Endothelial cell (in vitro differentiated cells): Measurements from ENCODE around the gene COL5A2. TPM values are rescaled to one million over a fixed set of nuclear protein-coding genes. Genes with fewer than 3 reads are reported as not detected.

Source experiments
- DNase-seq: peaks from one replicate; pipeline ENCODE4 v3.0.0; 2021; ENCODE audit warnings: low spot score
- H3K27ac Mint-ChIP-seq: one replicate; pipeline ENCODE4 v1.8.0; 2021; ENCODE audit warnings: mixed read lengths, inconsistent platforms; ENCODE audit not compliant: unreplicated experiment
- H3K27me3 Mint-ChIP-seq: one replicate; pipeline ENCODE4 v1.8.0; 2021; ENCODE audit warnings: mild to moderate bottlenecking, moderate library complexity, mixed read lengths, inconsistent platforms; ENCODE audit not compliant: unreplicated experiment
- H3K36me3 Mint-ChIP-seq: one replicate; pipeline ENCODE4 v1.8.0; 2021; ENCODE audit warnings: mild to moderate bottlenecking, low read depth, mixed read lengths, inconsistent platforms; ENCODE audit not compliant: unreplicated experiment
- H3K4me1 Mint-ChIP-seq: one replicate; pipeline ENCODE4 v1.8.0; 2021; ENCODE audit warnings: mild to moderate bottlenecking, mixed read lengths, inconsistent platforms; ENCODE audit not compliant: unreplicated experiment
- H3K4me3 Mint-ChIP-seq: one replicate; pipeline ENCODE4 v1.8.0; 2021; ENCODE audit warnings: mild to moderate bottlenecking, mixed read lengths, inconsistent platforms; ENCODE audit not compliant: unreplicated experiment
- H3K9me3 Mint-ChIP-seq: one replicate; pipeline ENCODE4 v1.8.0; 2021; ENCODE audit warnings: mixed read lengths, inconsistent platforms; ENCODE audit not compliant: unreplicated experiment
- total RNA-seq: library from RNA; stranded (reverse); fragmentation: NEBNext Ultra II Directional; extraction: Animal tissue kit (Norgen Biotek cat#: 25700); gene quantifications from one replicate; pipeline ENCODE4 v1.2.1, GENCODE V29; 2021; ENCODE audit not compliant: unreplicated experiment
- TF ChIP-seq, protein P1 (sequence below): fragments of 200-600 bp; sonication (generic); IDR thresholded peaks from one replicate; pipeline ENCODE4 v1.5.0; 2021; ENCODE audit warnings: antibody characterized with exemption; ENCODE audit not compliant: unreplicated experiment

COL5A2 gene
- total RNA-seq, 1 donor from 2014 or later, result 243 TPM

DNA sequence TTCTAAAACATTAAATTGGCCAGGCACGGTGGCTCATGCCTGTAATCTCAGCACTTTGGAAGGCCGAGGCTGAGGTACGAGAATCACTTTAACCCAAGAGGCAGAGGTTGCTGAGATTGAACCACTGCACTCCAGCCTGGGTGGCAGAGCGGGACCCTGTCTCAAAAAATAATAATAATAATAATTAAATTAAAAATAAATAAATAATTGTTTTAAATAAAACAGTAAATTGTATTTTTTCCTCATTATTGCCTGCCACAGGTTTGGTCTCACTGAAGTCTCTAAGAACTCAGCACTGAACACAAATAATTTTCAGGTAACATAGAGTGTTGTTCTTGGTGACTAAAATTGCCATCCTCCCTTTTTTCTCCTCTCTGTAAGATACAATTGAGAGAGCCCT is 19.8 kb downstream of the COL5A2 start:
- Mint-ChIP-seq H3K27me3 (no peaks in the 10 kb centered on the region), H3K27ac (no peak overlapping the region), H3K4me3 (no peak overlapping the region), H3K36me3 (no peaks in the 10 kb centered on the region), H3K4me1 (peaks cover 3% of the 10 kb centered on the region), H3K9me3 (no peaks in the 10 kb centered on the region)
- TF ChIP-seq, protein P1, sequence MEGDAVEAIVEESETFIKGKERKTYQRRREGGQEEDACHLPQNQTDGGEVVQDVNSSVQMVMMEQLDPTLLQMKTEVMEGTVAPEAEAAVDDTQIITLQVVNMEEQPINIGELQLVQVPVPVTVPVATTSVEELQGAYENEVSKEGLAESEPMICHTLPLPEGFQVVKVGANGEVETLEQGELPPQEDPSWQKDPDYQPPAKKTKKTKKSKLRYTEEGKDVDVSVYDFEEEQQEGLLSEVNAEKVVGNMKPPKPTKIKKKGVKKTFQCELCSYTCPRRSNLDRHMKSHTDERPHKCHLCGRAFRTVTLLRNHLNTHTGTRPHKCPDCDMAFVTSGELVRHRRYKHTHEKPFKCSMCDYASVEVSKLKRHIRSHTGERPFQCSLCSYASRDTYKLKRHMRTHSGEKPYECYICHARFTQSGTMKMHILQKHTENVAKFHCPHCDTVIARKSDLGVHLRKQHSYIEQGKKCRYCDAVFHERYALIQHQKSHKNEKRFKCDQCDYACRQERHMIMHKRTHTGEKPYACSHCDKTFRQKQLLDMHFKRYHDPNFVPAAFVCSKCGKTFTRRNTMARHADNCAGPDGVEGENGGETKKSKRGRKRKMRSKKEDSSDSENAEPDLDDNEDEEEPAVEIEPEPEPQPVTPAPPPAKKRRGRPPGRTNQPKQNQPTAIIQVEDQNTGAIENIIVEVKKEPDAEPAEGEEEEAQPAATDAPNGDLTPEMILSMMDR, result no peak
- DNase-seq, result no peak

DNA sequence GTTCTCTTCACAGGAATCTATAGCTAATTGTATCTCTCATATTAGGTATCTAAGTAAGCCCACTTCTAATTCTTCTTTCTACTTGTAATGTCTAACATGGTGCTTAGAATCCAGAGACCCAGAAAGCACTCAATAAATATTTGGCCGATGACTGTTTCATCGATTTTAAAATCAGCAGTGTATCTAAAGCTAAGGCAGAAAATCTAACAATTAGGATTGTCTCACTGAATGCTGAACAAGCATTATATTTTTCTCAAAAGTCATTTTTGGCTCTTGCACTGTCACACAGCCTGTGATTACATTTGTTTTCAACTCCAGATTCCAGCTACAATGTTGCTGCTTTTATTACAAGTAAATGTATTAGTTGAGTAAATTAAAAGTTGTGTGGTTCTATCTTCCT is 20.3 kb downstream of the COL5A2 start:
- H3K27me3 Mint-ChIP-seq, result no peaks in the 10 kb centered on the region
- TF ChIP-seq, protein P1, result no peak
- H3K4me3 Mint-ChIP-seq, result no peak overlapping the region
- H3K36me3 Mint-ChIP-seq, result no peaks in the 10 kb centered on the region
- H3K27ac Mint-ChIP-seq, result no peak overlapping the region
- H3K4me1 Mint-ChIP-seq, result peaks cover 3% of the 10 kb centered on the region
- H3K9me3 Mint-ChIP-seq, result no peaks in the 10 kb centered on the region
- DNase-seq, result no peak

DNA sequence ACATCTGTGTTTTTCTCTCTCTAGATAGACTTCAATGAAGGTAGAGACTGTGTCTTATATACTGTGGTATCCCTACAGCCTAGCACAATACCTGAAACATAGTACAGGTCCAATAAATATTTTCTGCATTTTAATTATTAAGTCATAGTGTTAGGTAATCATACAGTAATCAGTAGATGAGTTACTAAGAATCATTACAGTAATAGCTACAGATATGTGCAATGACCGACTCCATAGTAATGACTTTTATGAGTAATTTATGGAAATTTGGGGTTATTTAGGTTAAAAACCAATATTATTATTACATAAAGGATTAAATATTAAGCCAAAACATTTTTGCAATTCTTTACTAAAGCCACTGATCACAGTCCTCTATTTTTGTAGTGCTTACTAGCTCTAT is 21.6 kb downstream of the COL5A2 start:
- H3K4me1 Mint-ChIP-seq, result peaks cover 12% of the 10 kb centered on the region
- no peak overlapping the region for H3K4me3 Mint-ChIP-seq
- TF ChIP-seq, protein P1, result no peak
- H3K36me3 Mint-ChIP-seq, result no peaks in the 10 kb centered on the region
- H3K9me3 Mint-ChIP-seq, result no peaks in the 10 kb centered on the region
- no peak for DNase-seq
- no peaks in the 10 kb centered on the region for H3K27me3 Mint-ChIP-seq
- no peak overlapping the region for H3K27ac Mint-ChIP-seq

DNA sequence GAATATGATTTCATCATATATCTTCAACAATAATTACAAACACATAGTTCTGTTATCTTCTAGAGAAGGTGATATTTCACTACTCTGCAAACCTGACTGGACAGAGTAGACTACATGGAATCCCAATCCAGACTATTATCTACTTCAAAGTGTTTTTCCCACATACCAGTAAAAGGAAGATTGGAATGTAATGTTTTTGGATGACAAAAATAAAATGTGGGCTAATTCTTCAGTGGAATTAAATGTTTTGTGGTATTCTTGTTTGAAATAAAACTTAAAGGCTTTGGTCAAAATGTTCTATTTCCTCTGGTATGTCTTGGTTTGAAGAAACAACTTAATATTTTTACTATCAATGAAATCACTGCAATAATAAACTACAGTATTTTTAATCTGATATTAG is 22.1 kb downstream of the COL5A2 start:
- Mint-ChIP-seq H3K4me1 (peaks cover 15% of the 10 kb centered on the region), H3K27ac (no peak overlapping the region), H3K9me3 (no peaks in the 10 kb centered on the region), H3K36me3 (no peaks in the 10 kb centered on the region), H3K27me3 (no peaks in the 10 kb centered on the region), H3K4me3 (no peak overlapping the region)
- no peak for DNase-seq
- TF ChIP-seq, protein P1, result no peak

DNA sequence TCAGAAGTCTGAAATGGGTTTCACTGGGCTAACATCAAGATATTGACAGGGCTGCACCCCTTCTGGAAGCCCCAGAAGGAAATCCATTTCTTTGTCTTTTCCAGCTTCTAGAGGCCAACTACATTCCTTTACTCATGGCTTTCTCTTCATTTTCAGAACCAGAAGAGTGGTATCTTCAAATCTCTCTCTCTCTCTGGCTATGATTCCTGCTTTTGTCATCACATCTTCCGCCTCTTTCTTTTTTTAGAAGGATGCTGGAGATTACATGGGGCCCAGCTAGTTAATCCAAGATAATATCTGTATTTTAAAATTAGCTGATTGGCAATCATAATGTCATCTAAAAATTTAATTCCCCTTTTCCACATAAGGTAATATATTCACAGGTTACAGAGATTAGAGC is 23.8 kb downstream of the COL5A2 start:
- Mint-ChIP-seq H3K4me3 (no peak overlapping the region), H3K36me3 (no peaks in the 10 kb centered on the region), H3K4me1 (peaks cover 15% of the 10 kb centered on the region), H3K27ac (no peak overlapping the region), H3K27me3 (no peaks in the 10 kb centered on the region), H3K9me3 (no peaks in the 10 kb centered on the region)
- TF ChIP-seq, protein P1, result no peak
- no peak for DNase-seq
